K562 (cell line): Measurements from ENCODE around the gene GNAL.

Source experiments
- ARNT ChIP-seq, 2 experiments: fragments of 450-650 bp; IDR thresholded peaks; 2 replicates each; pipeline ENCODE4 v1.6.1; 2016; ENCODE audit warnings: mild to moderate bottlenecking in 1 of 2
- HDGF ChIP-seq: fragments of 450-650 bp; IDR thresholded peaks from 2 replicates; pipeline ENCODE4 v1.6.1; 2016

GRCh38 chr18:11902522-11903292 is 213.6 kb downstream of the GNAL start:
- no peak for TF ChIP-seq ARNT (IDR thresholded peaks at IDR 0.05)
- TF ChIP-seq HDGF = no peak
